Measurements from ENCODE around the gene DPF3. TPM values are rescaled to one million over a fixed set of nuclear protein-coding genes. Genes with fewer than 3 reads are reported as not detected.

DPF3 gene
- total RNA-seq, 2 experiments from 2014 or later: 0.27 to 0.31 TPM

DNA sequence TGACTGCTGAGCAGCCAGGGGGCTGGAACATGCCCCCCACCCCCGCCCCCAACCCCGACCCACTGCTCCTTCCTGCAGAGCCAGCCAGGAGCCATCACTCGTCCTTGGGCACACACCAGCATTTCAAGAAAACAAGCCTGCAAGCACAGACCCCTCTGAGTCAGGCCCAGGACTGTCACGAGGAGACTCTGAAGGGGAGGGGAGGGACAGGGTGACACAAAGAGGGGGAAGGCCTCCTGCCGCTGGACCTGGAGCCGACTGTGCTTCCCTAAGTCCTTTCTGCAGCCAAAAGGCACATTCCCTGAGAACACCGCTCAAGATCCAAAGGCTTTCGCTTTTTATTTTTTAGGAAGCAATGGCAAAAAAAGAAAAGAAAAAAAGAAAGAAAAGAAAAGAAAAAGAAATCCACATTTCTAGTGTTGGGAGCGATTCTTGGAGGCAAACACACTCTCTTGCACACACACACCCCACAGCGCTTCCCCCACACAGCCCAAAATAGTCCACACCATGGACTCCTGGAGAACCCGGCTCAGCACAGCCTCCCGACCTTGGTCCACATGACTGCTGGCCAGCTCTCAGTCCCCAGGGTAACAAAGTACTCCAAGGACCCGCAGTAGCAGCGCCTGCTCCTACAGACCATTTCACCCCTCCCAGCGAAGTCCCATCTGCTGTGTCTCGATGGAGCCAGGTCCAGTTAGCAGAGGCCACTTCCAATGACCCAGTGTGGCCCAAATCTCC, 101.7 kb downstream of the DPF3 start:
- no peaks in the 10 kb centered on the region for H3K27me3 Mint-ChIP-seq
- H3K9me3 ChIP-seq (ENCODE audit: control insufficient read depth in 1 of 2, insufficient read depth in 1 of 2, low read length in 2 of 2): no peaks in the 10 kb centered on the region
- TF ChIP-seq CTCF (IDR thresholded peaks at IDR 0.05): no peak
- H3K36me3 Mint-ChIP-seq (ENCODE audit: low read depth): no peaks in the 10 kb centered on the region
- intact Hi-C loops (cut with DNase I, micrococcal nuclease): no loop called here
- POLR2A ChIA-PET: no interaction called here
- H3K36me3 ChIP-seq (ENCODE audit: insufficient read depth, low read length): no peaks in the 10 kb centered on the region
- no peak for DNase-seq
- no peak overlapping the region for H3K4me3 Mint-ChIP-seq
- no peaks in the 10 kb centered on the region for H3K4me1 ChIP-seq (ENCODE audit: insufficient read depth, low read length)
- no peak overlapping the region for H3K27ac ChIP-seq (ENCODE audit: low read depth in 1 of 2, low read length in 2 of 2)
- no peaks in the 10 kb centered on the region for H3K4me1 Mint-ChIP-seq (ENCODE audit: low read depth)
- no peak for ATAC-seq (ENCODE audit: poor library complexity)
- H3K27ac Mint-ChIP-seq: no peak overlapping the region
- H3K4me3 ChIP-seq (ENCODE audit: low read length): no peak overlapping the region
- H3K27me3 ChIP-seq (ENCODE audit: control insufficient read depth in 1 of 2, insufficient read depth in 2 of 2, low read length in 2 of 2): no peaks in the 10 kb centered on the region
- H3K9me3 Mint-ChIP-seq: no peaks in the 10 kb centered on the region
- CTCF ChIA-PET: no interaction called here

- POLR2A ChIA-PET: no interaction called here
- no peaks in the 10 kb centered on the region for H3K9me3 Mint-ChIP-seq
- no peak for TF ChIP-seq CTCF (IDR thresholded peaks at IDR 0.05)
- no peaks in the 10 kb centered on the region for H3K27me3 Mint-ChIP-seq
- H3K27me3 ChIP-seq (ENCODE audit: control insufficient read depth in 1 of 2, insufficient read depth in 2 of 2, low read length in 2 of 2): no peaks in the 10 kb centered on the region
- DNase-seq (no peak), ATAC-seq (ENCODE audit: poor library complexity) (no peak)
- no peaks in the 10 kb centered on the region for H3K36me3 ChIP-seq (ENCODE audit: insufficient read depth, low read length)
- H3K36me3 Mint-ChIP-seq (ENCODE audit: low read depth): no peaks in the 10 kb centered on the region
- no peak overlapping the region for H3K4me3 Mint-ChIP-seq
- no peak overlapping the region for H3K4me3 ChIP-seq (ENCODE audit: low read length)
- no peaks in the 10 kb centered on the region for H3K9me3 ChIP-seq (ENCODE audit: control insufficient read depth in 1 of 2, insufficient read depth in 1 of 2, low read length in 2 of 2)
- no peaks in the 10 kb centered on the region for H3K4me1 ChIP-seq (ENCODE audit: insufficient read depth, low read length)
- H3K27ac Mint-ChIP-seq: no peak overlapping the region
- CTCF ChIA-PET: no interaction called here
- intact Hi-C loops (cut with DNase I, micrococcal nuclease): no loop called here
- H3K4me1 Mint-ChIP-seq (ENCODE audit: low read depth): no peaks in the 10 kb centered on the region
- H3K27ac ChIP-seq (ENCODE audit: low read depth in 1 of 2, low read length in 2 of 2): no peak overlapping the region
Observed at GRCh38 chr14:72790887-72791566, 102.9 kb downstream of the DPF3 start.

GRCh38 chr14:72788972-72789728, 104.8 kb downstream of the DPF3 start:
- Histone ChIP-seq H3K4me3 (ENCODE audit: low read length) (no peak overlapping the region), H3K36me3 (ENCODE audit: insufficient read depth, low read length) (no peaks in the 10 kb centered on the region), H3K4me1 (ENCODE audit: insufficient read depth, low read length) (no peaks in the 10 kb centered on the region), H3K27ac (ENCODE audit: low read depth in 1 of 2, low read length in 2 of 2) (no peak overlapping the region), H3K9me3 (ENCODE audit: control insufficient read depth in 1 of 2, insufficient read depth in 1 of 2, low read length in 2 of 2) (no peaks in the 10 kb centered on the region), H3K27me3 (ENCODE audit: control insufficient read depth in 1 of 2, insufficient read depth in 2 of 2, low read length in 2 of 2) (no peaks in the 10 kb centered on the region)
- intact Hi-C loops (cut with DNase I, micrococcal nuclease): no loop called here
- no peaks in the 10 kb centered on the region for H3K9me3 Mint-ChIP-seq
- no peak overlapping the region for H3K27ac Mint-ChIP-seq
- H3K36me3 Mint-ChIP-seq (ENCODE audit: low read depth): no peaks in the 10 kb centered on the region
- no peaks in the 10 kb centered on the region for H3K4me1 Mint-ChIP-seq (ENCODE audit: low read depth)
- ATAC-seq (ENCODE audit: poor library complexity): no peak
- CTCF ChIA-PET: no interaction called here
- DNase-seq: no peak
- no peak overlapping the region for H3K4me3 Mint-ChIP-seq
- POLR2A ChIA-PET: no interaction called here
- H3K27me3 Mint-ChIP-seq: no peaks in the 10 kb centered on the region
- no peak for TF ChIP-seq CTCF (IDR thresholded peaks at IDR 0.05)
